ENCODE measurements around the gene CLCA4.

The CLCA4 gene, protein sequence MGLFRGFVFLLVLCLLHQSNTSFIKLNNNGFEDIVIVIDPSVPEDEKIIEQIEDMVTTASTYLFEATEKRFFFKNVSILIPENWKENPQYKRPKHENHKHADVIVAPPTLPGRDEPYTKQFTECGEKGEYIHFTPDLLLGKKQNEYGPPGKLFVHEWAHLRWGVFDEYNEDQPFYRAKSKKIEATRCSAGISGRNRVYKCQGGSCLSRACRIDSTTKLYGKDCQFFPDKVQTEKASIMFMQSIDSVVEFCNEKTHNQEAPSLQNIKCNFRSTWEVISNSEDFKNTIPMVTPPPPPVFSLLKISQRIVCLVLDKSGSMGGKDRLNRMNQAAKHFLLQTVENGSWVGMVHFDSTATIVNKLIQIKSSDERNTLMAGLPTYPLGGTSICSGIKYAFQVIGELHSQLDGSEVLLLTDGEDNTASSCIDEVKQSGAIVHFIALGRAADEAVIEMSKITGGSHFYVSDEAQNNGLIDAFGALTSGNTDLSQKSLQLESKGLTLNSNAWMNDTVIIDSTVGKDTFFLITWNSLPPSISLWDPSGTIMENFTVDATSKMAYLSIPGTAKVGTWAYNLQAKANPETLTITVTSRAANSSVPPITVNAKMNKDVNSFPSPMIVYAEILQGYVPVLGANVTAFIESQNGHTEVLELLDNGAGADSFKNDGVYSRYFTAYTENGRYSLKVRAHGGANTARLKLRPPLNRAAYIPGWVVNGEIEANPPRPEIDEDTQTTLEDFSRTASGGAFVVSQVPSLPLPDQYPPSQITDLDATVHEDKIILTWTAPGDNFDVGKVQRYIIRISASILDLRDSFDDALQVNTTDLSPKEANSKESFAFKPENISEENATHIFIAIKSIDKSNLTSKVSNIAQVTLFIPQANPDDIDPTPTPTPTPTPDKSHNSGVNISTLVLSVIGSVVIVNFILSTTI

DNA sequence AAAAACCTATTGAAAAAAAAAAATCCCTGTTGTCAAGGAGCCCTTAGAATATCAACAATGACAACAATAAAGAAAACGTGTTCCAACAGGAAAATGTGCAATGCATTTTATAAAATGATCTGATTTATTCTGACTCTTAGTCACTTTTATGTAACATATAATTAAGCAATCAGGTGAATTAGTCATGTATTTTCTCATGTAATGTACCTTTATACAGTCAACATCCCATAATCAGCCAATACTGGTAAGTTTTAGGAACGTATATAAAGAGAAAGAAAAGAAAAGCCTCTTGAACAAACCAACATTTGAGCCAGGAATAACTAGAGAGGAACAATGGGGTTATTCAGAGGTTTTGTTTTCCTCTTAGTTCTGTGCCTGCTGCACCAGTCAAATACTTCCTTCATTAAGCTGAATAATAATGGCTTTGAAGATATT lies at the start of gene CLCA4:
Gene CLCA4 (plus strand): TSS at position 292 of the 435 bp plus-strand sequence. CDS start 42 bp downstream, at position 334.
- DNase-seq (ENCODE audit: low read depth in 2 of 2): peak in 1 of 2 donors; percentile 13
- no peak within 1 kb of the TSS for H3K4me3 ChIP-seq (replicated peaks in 1 of 2; ENCODE audit: low read depth in 2 of 2, low read length in 2 of 2)
- TF ChIP-seq CTCF (IDR thresholded peaks at IDR 0.05; ENCODE audit: low read depth, low read length): no peak

DNA sequence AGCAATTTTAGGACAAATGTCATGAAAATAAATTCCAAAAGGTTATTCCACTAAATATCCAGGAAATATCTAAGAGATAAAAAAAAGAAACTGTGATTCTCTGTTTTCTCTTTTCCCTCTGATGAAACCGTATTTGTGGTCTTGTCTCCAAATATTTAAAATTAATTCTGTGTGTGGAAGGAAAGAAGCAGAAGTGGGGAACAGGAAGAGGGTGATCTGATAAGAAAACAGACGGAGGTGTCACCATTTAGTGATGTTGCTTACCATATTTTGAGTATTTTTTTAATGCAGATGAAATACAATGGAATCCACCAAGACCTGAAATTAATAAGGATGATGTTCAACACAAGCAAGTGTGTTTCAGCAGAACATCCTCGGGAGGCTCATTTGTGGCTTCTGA lies 48.6 kb upstream of the CLCA4 start:
- no peak for TF ChIP-seq CTCF (IDR thresholded peaks at IDR 0.05; ENCODE audit: low read depth, low read length)
- no peak overlapping the region for H3K4me3 ChIP-seq (replicated peaks in 1 of 2; ENCODE audit: low read depth in 2 of 2, low read length in 2 of 2)
- DNase-seq (ENCODE audit: low read depth in 2 of 2): no peak

DNA sequence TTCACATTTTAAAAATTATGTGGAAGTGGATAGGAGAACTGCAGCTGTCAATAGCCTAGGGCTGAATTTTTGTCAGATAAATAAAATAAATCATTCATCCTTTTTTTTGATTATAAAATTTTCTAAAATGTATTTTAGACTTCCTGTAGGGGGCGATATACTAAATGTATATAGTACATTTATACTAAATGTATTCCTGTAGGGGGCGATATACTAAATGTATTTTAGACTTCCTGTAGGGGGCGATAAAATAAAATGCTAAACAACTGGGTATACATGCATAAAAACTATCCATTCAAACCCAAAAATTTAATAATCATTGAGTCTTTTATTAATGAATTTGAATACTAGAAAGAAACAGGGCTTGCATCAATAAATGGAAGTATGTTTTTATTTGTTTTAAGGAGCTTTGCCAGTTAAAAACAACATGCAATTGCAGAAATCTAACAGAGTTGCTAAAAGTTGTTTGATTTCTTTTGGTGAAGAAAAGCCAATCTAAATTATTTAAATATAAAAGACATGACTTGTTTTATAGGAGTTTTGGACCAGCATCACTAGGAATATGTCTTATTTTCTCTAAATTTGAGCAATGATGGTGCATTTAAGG lies 46.8 kb upstream of the CLCA4 start:
- peak; percentile 82 for TF ChIP-seq CTCF (IDR thresholded peaks at IDR 0.05; ENCODE audit: low read depth, low read length)
- no peak overlapping the region for H3K4me3 ChIP-seq (replicated peaks in 1 of 2; ENCODE audit: low read depth in 2 of 2, low read length in 2 of 2)
- peak; percentile 41 to 56 for DNase-seq (ENCODE audit: low read depth in 2 of 2)

DNA sequence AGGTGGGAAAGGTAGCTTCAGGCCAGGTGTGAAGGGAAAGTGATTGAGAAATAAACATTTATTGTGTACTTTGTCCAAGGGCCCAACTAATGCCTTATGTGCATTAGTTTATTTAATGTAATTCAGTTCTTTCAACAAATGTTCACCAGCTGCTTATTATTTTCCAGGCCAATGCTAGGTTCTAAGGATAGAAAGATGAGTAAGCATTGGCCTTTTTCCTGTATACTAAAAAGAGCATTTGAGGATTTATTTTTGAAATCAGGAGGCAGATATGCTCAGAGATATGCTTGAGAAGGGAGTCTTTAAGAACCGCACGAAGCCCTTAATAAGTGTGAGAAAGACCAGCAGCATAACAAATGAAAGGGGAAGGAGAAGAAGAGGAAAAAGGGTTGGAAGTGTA lies 46.2 kb upstream of the CLCA4 start:
- DNase-seq (ENCODE audit: low read depth in 2 of 2): no peak
- no peak for TF ChIP-seq CTCF (IDR thresholded peaks at IDR 0.05; ENCODE audit: low read depth, low read length)
- no peak overlapping the region for H3K4me3 ChIP-seq (replicated peaks in 1 of 2; ENCODE audit: low read depth in 2 of 2, low read length in 2 of 2)

DNA sequence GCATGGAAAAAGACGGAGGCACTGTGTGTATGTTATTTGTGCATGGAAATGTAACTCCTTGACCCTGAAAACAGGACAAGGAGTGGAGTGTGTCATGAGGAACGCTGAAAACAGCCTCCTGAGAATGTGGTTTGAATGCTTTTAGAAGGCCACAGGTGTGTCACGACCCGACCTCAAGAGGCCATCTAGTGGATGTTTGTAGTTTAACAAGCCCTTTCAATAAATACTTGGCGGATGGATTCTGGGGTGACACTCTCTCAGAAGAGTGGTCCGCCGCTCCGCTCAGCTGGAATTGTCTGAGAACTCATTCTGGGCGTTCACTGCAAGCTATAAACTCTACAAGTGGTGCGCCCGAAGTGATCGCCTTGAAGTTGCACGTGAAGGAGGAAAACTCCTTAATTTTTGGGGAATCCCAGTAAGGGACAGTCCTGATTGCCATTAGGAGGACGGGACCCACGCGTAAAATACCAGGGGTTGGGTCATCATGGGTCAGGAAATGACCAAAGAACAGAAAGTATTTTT lies 44.7 kb upstream of the CLCA4 start:
- DNase-seq (ENCODE audit: low read depth in 2 of 2): peak; percentile 41 to 59
- peak; percentile 50 for TF ChIP-seq CTCF (IDR thresholded peaks at IDR 0.05; ENCODE audit: low read depth, low read length)
- peak overlapping the region in 1 of 2 donors; percentile 31 for H3K4me3 ChIP-seq (replicated peaks in 1 of 2; ENCODE audit: low read depth in 2 of 2, low read length in 2 of 2)

- DNase-seq (ENCODE audit: low read depth in 2 of 2): peak; percentile 19 to 34
- peak overlapping the region in 1 of 2 donors; percentile 31 for H3K4me3 ChIP-seq (replicated peaks in 1 of 2; ENCODE audit: low read depth in 2 of 2, low read length in 2 of 2)
- TF ChIP-seq CTCF (IDR thresholded peaks at IDR 0.05; ENCODE audit: low read depth, low read length): no peak
Observed at GRCh38 chr1:86502721-86503405, 44.0 kb upstream of the CLCA4 start.
